Endothelial cell of hepatic sinusoid (primary cell): ENCODE results near the gene ENG.
"Not testable (repeated sequence)": the region's sequence is repeated elsewhere in the genome, so short reads cannot be mapped to it uniquely, and the experiment has no call there.

ENCODE experiments used
- in situ Hi-C: cut with HindIII; loops from 2 replicates; pipeline ENCODE4 v1.10.0; 2017; ENCODE audit warnings: low sequenced_read_pairs

ENG gene

DNA sequence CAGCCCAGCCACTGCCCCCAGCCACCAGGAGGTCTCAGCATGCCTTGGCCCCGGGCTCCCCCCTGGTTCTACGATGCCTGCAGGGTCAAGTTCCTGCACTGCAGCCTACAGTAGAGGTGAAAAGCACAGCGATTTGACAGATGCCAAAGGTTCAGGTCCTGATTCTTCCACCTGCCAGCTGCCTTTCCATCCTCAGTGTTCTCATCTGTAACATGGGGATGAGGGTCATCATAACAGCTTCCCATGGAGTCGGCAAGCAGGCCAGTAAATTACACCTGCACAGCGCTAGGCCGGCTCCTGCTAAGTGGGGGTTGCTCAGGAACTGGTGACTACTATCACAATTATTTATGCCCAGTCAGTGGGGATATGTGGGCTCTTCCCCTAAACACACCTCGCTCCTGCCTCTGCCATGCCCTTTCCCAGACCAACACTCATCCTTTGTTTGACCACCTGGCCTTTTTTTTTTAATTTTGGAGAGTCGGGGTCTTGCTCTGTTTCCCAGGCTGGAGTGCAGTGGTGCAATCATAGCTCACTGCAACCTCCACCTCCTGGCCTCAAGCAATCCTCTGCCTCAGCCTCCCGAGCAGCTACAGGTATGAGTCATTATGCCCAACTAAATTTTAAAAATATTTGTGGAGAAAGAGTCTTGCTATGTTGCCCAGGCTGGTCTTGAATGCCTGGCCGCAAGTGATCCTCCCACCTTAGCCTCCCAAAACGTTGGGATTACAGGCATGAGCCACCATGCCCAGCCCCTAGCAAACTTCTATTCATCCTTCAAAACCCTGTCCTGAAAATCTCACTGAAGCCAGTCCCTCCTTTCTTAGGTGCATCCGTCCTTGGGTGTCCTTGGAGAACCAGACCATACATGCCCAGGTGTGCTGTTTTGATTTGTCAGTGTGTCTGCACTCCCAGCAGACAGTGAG is 6.4 kb downstream of the ENG start:
- in situ Hi-C loops = no loop called here

DNA sequence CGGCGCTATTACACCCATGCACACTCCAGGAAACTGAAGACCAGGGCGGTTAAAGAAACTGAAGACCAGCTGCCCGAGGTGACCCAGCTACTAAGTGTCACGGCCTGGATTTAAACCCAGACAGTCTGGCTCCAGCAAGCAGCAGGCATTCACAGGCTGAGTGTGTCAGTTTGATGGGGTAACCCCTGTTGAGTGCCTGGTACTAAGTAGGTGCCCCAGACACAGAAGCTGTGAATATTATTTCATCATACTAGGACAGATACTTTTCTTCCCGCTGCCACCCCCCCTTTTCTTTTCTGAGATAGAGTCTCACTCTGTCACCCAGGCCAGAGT is 7.3 kb downstream of the ENG start:
- in situ Hi-C loops = no loop called here

DNA sequence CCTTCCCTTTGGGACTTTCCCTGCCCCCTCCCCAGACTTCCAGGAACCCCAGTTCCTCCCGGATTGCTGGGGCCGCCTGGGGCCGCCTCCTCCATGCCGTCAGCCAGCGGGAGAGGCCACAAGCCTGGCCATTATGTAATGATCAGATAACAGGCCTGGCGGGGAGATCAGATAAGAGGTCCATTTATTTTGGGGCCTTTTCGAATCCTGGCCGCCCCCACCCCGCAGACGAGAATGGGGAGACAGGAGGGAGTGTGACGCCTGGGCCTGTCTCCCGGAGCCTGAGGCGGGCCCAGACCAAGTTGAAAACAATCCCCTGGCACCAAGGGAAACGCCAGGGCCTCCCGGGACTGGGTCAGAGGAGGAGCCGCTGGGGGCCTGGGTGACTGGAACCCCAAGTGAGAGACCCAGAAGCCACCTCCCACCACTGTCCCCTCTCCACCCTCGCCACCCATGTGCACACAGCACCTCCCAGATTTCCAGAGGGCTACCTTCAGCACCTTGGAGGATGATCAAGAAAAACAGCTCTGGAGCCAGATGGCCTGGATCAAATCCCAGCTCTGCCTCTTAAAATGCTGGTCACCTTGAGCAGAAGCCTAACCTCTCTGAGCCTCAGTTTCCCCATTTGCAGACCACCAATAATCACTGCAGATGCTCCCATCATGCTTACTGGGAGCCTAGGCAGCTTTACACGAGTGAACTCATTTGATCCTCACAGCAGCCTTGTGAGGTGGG is 7.8 kb downstream of the ENG start:
- in situ Hi-C loops = no loop called here

- in situ Hi-C loops = not testable (repeated sequence)
Measured at GRCh38 chr9:127845619-127846018, 8.8 kb downstream of the ENG start.

DNA sequence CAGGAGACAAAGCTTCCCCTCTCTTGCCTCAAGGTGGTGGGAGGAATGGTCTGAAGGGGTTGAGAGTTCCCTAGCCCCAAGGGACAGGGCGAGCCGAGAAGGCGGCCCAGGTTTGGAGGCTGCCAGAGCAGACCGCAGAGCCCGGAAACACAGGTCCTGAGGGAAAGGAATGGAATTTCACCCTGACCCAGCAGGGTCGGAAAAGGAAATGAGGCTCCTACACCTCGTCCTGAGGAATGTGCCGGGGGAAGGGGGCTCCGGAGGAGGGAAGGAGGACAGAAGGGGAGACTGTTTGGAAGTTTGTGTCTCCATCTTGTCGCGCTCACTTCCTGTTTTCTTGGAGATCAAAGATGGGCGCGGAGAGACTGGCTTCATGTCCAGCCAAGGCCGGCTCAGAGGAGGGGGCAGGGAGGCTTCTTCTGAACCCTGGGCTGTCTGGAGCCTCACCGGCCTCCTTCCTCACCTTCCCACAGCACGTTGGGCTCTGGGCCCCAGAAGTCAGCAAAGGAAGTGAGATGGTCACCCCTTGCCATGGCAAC is 9.6 kb downstream of the ENG start:
- in situ Hi-C loops = no loop called here

DNA sequence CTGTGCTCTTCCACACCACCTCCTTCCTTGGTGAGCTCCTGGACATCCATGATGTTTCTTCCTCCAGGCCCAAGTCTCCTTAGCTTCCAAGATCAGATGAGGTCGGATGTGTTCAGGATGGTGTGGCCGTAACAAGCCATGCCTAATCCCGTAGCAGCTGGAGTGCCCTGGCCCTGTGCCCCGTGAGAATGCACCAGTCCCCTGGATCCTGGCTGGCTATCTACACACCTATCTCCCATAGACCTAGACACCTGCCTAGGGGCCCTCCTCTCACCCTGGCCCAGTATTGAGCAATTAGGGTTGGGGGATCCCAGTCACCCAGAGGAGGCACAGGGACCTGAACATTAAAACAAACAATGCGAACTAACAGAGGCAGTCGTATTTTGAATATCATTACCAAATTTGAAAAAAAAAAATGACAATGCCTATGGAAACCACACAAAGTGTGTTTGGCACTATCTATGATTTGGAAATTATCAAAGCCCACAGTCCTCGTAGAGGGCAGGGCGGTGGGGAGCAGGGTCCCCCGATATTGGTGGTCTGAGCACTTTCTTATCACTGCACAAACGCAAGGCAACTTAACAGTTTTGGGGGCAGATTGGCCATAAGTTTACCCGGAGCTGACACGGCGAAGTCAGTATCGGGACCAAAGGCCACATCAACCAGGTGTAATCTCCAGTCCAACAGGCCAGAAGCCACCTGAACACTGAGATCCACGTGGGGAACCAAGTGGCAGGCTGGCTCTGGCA is 13.2 kb downstream of the ENG start:
- in situ Hi-C loops = no loop called here

DNA sequence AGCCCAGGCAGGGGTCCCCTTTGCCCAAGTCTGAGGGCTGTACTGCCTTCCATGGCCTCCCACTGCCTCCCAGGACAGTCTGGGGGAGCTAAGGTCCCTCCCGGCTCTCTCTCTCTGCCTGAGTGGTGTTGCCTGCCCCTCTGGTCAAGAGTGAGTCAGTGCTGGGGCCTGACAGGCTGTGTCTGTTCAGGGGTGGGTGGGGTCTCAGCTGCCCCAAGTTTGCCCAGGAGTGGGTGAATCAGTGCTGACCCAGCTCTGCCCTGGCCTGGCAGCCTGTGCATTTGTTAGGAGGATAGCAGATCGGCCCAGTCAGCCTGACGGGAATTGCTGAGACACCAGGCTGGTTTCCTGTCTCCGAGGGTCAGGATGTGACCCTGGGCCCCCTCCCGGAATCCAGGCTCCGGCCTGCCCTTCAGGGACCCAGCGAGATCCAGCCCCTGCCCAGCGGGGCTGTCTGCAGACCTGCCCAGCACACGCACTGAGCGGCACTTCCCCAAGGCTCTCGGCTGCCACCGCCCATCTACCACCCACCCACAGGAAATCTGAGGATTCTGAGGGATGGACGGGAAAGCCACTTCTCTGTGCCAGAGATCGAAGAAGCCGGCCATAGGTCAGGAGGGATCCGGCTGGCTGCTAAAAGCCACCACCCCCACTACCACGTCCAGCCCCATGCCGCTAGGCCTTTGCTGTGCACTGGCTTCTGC is 15.9 kb downstream of the ENG start:
- in situ Hi-C loops = no loop called here

DNA sequence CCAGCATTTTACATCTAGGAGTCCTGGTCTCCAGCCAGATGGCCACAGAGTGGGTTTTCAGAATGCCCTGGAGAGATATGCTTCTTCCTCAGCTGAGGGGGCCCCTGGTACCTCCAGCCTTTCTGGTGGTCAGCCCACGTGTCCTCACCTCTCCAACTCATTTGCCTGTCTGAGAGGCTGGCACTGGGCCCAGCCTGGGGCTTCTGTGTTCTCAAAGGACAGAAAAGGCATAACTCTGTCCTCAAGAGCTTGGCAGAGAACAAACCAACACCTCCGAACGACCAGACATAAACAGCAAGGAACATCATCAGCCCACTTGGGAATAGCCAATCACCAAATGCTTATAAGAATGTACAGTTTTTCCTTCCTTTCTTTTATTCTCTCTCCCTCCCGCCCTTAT is 17.1 kb downstream of the ENG start:
- in situ Hi-C loops = no loop called here

DNA sequence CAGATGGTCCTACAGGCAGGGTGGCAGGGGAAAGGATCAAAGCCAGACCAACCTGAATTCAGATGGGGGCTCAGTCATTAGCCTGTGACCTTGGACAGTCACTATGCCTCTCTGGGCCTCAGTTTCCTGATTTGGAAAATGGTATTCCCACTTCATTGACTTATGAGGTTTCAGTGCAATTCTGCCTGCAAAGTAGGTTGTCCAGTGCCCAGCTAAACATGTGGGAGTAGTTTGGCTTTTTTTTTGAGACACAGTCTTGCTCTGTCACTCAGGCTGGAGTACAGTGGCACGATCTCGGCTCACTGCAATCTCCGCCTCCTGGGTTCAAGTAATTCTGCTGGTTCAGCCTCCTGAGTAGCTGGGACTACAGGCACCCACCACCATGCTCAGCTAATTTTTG is 17.9 kb downstream of the ENG start:
- in situ Hi-C loops = not testable (repeated sequence)

- in situ Hi-C loops = no loop called here
Measured at GRCh38 chr9:127835991-127836516, 18.4 kb downstream of the ENG start.

DNA sequence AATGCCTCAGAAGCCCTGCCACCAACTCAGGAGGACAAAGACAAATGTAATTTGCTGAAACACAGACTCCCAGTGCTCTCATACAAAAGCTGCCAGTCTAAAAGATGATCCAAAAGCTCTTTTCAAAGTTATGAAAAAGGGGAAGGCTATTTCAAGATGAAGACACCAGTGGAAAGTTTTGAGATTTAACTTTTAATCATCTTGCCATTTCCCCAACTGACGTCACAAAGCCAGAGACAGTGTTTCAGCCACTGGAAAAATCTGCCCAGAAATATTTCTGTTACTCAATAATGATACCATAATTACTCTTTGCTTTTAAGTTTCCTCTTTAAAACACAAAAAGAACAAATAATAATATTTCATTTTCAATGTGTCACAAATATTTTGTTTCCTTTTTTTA is 20.9 kb downstream of the ENG start:
- in situ Hi-C loops = no loop called here

GRCh38 chr9:127832248-127832647 is 22.2 kb downstream of the ENG start:
- in situ Hi-C loops = no loop called here

DNA sequence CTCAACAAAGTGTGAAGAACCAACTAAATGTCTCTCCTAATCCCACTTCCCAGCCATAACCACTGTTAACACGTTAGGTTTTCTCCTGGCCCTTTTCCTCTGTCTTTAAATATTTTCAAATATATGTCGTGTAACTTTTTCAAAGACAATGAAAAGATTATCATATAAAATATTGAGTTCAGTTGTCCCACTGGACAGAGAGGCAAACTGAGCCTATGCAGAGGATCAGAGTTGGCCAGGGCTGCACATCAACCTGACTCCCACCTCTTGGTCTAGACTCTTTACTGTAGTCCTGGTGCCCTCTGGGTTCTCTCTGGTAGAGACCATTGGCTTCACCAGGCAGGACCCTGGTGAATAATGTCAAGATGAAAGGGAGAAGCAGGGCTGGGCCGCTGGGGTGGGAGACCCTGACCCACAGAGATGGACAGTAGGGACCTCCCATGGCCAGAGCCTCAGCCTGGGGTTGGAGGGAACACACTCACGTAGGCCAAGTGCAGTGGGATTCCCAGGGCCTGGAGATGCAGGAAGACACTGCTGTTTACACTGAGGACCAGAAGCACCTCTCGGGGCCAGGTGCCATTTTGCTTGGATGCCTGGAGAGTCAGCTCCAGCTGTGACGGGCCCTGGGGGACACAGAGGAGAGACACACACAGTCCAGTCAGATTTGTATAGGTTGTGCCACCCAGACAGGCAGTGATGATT is 25.1 kb downstream of the ENG start:
- in situ Hi-C loops = no loop called here

DNA sequence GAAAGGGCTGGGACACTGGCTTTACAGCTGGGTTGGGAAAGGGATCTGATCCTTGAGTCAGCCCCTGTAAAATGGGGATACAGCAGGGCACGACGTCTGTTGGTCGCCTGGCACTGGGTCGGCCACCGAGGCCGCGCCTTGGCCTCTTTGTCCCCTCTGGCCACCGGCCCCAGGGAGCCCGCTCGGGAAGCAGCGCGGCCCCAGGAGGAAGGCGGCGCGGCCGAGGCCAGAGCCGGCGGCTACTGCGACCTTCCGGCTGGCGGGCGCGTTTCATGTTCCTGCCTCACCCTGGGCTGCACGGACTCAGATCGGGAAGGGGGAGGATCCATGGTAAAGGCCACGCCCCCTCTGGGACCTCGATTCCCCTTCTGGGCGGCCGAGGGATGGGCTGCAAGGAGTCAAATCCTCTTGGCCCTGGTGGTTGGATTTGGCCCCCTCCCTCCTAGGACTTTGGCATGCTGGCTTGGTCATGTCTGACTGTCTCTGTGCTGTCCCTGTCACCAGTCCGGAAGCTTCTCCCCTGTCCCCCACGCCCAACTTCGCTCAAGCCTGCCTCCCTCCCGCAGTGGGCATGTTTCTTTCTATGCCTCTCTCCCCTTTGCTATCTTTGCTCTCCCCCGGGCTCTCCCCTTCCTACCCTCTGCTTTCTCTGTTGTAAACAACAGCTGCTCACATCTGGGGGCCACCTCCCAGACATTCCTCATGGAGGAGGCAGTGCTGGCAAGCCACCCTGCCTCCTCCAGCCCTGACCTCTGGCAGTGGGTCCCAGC is 26.0 kb downstream of the ENG start:
- in situ Hi-C loops = no loop called here

DNA sequence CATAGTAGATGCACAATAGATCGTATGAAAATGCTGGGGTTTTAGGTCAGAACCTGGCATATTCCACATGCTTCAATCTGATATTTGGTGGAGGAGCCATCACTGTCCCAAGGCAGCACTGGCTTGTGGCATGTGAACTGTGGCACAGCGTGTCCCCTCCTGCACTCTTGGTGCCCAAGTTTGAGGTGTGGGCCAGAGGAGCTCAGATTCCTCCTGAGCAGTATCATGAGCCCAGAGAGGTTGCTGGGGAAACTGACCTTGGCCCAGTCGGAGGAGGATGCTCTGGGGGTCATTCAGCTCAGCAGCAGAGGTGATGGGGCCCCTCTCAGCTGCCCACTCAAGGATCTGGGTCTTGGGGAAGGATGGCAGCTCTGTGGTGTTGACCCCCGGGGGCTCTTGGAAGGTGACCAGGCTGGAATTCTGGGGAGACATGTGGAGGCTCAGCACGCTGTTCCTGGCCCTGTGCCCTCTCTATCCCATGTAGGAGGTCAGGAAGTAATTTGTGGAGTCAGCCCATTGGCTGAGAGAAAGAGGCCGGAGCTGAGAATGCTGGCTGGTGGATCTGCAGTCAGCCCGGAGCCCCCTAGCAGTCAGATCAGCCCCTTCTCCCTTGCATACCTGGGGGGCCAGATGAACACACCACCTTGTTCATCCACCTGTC is 28.1 kb downstream of the ENG start:
- in situ Hi-C loops = no loop called here

- in situ Hi-C loops = no loop called here
Measured at GRCh38 chr9:127825319-127826051, 29.0 kb downstream of the ENG start.

GRCh38 chr9:127822108-127822507 is 32.4 kb downstream of the ENG start:
- in situ Hi-C loops = no loop called here

DNA sequence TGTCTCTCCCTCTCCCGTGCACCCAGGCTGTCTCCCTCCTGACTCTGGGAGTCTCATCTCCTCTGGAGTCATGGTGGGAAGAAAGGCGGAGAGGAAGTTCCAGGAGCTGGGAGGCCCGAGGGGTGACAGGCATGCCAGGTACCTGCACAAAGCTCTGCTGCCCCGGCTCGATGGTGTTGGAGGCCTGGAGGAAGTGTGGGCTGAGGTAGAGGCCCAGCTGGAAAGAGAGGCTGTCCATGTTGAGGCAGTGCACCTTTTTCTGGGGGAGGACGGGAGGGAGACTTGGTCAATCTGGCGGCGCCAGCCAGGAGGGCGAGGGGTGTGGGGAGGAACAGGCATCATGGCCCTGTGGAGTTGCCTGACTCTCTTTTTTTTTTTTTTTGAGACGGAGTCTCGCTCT is 35.9 kb downstream of the ENG start:
- in situ Hi-C loops = loop anchor here (5.0 kb wide), 1 partner anchor 54 kb away; no protein-coding TSS in a partner anchor
